ENCODE measurements around the gene TEX54. TPM values are rescaled to one million over a fixed set of nuclear protein-coding genes. Genes with fewer than 3 reads are reported as not detected.

Gene TEX54
- total and polyA plus RNA-seq, 2 of the 13 experiments (the other 11 are each of a cell fraction or from before 2014, with no cell fraction given) = not detected

DNA sequence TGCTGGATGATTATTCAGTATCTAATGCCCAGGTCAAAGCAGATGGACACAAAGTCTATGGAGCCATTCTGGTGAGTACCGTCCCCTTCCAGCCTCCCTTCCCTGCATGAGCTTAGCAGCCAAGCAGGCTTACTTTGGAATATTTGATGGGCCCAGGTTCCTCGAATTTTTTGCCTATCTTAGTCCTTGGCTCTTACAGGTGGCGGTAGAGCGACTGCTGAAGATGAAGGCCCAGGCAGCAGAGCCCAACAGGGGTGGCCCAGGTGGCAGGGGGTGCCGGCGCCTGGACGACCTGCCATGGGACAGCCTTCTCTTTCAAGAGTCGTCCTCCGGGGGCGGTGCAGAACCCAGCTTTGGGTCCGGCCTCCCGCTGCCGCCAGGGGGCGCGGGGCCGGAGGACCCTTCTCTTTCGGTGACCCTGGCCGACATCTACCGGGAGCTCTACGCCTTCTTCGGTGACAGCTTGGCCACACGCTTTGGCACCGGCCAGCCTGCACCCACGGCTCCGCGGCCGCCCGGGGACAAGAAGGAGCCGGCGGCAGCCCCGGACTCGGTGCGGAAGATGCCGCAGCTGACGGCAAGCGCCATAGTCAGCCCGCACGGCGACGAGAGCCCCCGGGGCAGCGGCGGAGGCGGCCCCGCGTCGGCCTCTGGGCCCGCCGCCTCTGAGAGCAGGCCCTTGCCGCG is 46.2 kb downstream of the TEX54 start (continued):
- TF ChIP-seq, protein P1, sequence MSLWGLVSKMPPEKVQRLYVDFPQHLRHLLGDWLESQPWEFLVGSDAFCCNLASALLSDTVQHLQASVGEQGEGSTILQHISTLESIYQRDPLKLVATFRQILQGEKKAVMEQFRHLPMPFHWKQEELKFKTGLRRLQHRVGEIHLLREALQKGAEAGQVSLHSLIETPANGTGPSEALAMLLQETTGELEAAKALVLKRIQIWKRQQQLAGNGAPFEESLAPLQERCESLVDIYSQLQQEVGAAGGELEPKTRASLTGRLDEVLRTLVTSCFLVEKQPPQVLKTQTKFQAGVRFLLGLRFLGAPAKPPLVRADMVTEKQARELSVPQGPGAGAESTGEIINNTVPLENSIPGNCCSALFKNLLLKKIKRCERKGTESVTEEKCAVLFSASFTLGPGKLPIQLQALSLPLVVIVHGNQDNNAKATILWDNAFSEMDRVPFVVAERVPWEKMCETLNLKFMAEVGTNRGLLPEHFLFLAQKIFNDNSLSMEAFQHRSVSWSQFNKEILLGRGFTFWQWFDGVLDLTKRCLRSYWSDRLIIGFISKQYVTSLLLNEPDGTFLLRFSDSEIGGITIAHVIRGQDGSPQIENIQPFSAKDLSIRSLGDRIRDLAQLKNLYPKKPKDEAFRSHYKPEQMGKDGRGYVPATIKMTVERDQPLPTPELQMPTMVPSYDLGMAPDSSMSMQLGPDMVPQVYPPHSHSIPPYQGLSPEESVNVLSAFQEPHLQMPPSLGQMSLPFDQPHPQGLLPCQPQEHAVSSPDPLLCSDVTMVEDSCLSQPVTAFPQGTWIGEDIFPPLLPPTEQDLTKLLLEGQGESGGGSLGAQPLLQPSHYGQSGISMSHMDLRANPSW (CRISPR knock-in tag; IDR thresholded peaks at IDR 0.05; ENCODE audit: borderline replicate concordance) = no peak
- TF ChIP-seq ZNF639 (CRISPR knock-in tag; conservative IDR thresholded peaks at IDR 0.05) = peak; percentile 76
- no peak for TF ChIP-seq EZH2 (conservative IDR thresholded peaks at IDR 0.05; ENCODE audit: low read depth, low read length)
- TF ChIP-seq ZFP37 (CRISPR knock-in tag; IDR thresholded peaks at IDR 0.05; ENCODE audit: borderline replicate concordance) = no peak
- TF ChIP-seq HNRNPH1 (optimal IDR thresholded peaks at IDR 0.05; ENCODE audit: low read depth, low read length) = no peak
- no peak for TF ChIP-seq NONO (IDR thresholded peaks at IDR 0.05)
- TF ChIP-seq NONO (CRISPR knock-in tag; conservative IDR thresholded peaks at IDR 0.05) = no peak
- TF ChIP-seq STAT5B (CRISPR knock-in tag; IDR thresholded peaks at IDR 0.05) = no peak
- no peak for TF ChIP-seq ZNF574 (CRISPR knock-in tag; IDR thresholded peaks at IDR 0.05)
- TF ChIP-seq, protein P2, sequence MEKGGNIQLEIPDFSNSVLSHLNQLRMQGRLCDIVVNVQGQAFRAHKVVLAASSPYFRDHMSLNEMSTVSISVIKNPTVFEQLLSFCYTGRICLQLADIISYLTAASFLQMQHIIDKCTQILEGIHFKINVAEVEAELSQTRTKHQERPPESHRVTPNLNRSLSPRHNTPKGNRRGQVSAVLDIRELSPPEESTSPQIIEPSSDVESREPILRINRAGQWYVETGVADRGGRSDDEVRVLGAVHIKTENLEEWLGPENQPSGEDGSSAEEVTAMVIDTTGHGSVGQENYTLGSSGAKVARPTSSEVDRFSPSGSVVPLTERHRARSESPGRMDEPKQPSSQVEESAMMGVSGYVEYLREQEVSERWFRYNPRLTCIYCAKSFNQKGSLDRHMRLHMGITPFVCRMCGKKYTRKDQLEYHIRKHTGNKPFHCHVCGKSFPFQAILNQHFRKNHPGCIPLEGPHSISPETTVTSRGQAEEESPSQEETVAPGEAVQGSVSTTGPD (CRISPR knock-in tag; IDR thresholded peaks at IDR 0.05) = no peak
- peak; percentile 68; the same call in 1 of the 2 replicates for TF ChIP-seq ZNF331 (CRISPR knock-in tag; IDR thresholded peaks at IDR 0.05)
- TF ChIP-seq MEIS2 (CRISPR knock-in tag; IDR thresholded peaks at IDR 0.05) = peak; percentile 19; the same call in 1 of the 2 replicates
- no peak for TF ChIP-seq FOXP1 (IDR thresholded peaks at IDR 0.05)
- TF ChIP-seq FOXP1 (CRISPR knock-in tag; IDR thresholded peaks at IDR 0.05) = no peak
- TF ChIP-seq, protein P3, sequence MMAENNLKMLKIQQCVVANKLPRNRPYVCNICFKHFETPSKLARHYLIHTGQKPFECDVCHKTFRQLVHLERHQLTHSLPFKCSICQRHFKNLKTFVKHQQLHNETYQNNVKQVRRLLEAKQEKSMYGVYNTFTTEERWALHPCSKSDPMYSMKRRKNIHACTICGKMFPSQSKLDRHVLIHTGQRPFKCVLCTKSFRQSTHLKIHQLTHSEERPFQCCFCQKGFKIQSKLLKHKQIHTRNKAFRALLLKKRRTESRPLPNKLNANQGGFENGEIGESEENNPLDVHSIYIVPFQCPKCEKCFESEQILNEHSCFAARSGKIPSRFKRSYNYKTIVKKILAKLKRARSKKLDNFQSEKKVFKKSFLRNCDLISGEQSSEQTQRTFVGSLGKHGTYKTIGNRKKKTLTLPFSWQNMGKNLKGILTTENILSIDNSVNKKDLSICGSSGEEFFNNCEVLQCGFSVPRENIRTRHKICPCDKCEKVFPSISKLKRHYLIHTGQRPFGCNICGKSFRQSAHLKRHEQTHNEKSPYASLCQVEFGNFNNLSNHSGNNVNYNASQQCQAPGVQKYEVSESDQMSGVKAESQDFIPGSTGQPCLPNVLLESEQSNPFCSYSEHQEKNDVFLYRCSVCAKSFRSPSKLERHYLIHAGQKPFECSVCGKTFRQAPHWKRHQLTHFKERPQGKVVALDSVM (CRISPR knock-in tag; IDR thresholded peaks at IDR 0.05) = peak; percentile 64; the same call in 1 of the 2 replicates
